T47D (cell line): ENCODE data around the gene ANXA2R.
"Not testable (repeated sequence)": the region's sequence is repeated elsewhere in the genome, so short reads cannot be mapped to it uniquely, and the experiment has no call there.

Experiments
- DNase-seq, 2 experiments: peaks; one replicate each; pipeline versions ENCODE4 v3.0.0 to v3.0.0-alpha.2; 2011 to 2012; ENCODE audit warnings: low read depth in 1 of 2, low spot score in 1 of 2
- JUND ChIP-seq: IDR thresholded peaks from 2 replicates; pipeline ENCODE4 v1.6.1; 2012; ENCODE audit warnings: low read depth
- in situ Hi-C: cut with HindIII; loops from 2 replicates; pipeline ENCODE4 v1.10.0; 2016; ENCODE audit warnings: low sequenced_read_pairs, low pct_unique_long_range_greater_than_20kb

ANXA2R gene

DNA sequence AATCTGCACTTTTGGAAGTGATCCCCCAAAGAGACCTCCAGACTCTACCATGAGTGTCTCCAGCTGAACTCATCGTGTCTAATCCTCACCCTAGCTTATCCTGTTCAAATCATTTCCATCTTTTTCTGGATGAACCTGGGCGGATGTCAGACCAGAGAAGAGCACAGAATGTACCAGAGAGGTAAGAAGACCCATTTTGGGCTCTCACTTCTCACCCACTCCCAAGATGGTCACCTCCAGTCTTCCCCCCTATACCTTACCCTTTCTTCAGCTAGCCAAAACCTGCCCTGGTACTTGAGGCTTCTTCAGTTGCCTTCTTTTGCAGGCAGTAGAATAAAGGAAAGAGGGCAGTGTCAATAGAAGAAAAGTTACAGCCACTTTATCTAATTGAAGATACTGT, 27.9 kb upstream of the ANXA2R start:
- in situ Hi-C loops: no loop called here
- no peak for DNase-seq
- TF ChIP-seq JUND: no peak

DNA sequence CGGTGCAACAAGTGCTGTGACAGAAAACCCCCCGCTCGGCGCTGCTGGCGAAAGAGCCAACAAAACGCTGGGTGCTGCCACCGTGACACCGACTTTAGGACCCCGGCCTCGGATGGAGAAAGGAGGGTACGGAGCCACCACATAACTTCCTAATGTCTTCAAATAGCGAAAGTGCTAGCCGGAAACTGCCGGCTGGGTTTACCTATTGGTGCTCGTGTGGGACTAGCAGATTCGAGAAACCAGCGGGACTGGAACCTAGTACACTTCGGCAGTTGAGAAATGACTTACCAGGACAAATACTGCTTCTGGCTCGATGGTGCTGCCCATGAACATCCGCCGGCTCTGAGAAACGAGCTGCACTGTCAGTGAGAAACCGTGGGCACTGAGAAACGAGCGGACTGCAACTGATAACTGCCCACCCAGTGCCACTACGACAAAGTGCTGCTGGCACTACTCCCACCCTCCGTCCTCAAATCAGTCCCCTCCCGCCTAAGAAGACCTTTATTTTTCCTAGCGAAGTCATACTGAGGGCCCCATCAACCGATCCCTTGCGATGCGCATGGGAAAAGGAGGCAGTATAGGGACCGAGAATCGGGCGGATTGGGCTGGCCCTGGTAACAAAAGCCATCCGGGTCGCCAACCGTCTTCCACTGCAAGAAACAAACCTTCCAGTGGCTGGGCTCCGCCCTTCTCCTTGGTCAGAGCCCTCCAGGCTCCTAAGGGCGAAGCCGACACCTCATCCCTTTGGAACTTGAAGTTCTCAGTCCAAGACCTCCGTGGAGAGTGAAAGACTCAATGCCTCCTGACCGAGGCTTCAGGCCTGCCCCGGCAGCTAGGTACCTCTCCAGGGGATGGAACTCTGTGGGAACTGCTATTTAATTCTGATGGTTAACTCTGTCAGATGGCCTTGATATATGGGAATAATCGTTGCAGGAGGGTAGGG, 27.0 kb upstream of the ANXA2R start:
- DNase-seq: peak in 1 of 2 experiments; percentile 96
- TF ChIP-seq JUND: no peak
- in situ Hi-C loops: no loop called here

DNA sequence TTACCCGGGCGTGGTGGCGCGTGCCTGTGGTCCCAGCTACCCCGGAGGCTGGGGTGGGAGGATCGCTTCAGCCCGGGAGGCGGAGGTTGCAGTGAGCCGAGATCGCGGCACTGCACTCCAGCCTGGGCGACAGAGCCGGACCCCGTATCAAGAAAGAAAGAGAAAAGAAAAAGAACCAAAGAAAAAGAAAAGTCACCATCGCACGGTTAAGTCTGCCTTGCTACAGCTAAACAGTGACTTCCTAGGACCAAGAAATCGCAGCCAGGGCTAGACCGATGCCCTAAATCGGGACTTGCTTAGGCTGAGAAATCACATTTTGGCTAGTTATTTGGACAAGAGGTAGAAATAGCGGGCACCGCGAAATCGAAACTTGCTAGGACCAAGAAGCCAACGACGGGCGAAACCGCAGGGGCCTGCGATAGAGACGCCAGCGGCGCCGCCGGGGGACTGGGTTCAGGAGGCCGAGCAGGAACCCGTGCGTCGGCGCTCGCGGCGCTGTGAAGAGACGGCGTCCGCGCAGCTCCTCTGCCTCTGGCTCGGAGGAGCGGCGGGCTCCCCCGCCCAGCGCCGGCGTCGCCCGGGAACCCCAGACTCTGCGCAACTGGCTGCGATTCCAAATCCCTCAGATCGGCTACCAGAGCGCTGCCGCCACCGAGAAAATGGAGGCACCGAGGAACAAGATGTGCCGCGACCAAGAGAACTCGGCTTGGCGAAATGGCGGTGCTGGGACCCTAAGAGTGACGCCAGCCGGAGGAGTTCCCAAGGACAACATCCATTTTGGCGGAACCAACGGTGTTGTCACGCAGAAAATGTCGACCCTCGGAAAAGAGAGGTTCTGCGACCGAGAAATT, 26.1 kb upstream of the ANXA2R start:
- in situ Hi-C loops: no loop called here

DNA sequence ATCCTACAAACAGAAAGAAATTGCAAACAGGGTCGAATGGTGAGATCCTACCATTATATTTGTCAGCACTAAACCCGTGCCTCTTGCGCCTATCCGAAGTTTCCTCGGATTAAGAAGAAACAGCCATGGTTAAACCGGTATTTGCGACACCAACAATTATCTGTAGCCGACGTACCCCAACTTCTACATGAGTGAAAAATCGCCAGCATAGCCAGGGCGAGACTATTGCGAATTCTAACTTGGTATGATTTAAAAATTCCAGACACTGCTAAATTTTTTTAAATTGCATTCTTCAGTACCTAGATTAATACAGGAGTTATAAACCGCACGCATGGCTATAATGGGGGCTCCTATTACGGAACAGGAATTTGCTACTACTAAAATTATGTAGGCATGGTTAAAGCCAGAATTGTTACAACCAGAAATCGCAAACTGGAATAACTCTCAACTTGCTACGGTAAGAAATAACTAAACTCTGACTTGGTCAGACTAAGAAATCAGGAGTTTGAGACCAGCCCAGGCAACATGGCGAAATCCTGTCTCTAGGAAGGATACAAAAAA, 25.3 kb upstream of the ANXA2R start:
- DNase-seq: peak in 1 of 2 experiments; percentile 40
- no peak for TF ChIP-seq JUND
- in situ Hi-C loops: no loop called here

More for the DNA sequence above, 26.1 kb upstream of the ANXA2R start:
- TF ChIP-seq JUND: no peak
- peak in 1 of 2 experiments; percentile 73 for DNase-seq

DNA sequence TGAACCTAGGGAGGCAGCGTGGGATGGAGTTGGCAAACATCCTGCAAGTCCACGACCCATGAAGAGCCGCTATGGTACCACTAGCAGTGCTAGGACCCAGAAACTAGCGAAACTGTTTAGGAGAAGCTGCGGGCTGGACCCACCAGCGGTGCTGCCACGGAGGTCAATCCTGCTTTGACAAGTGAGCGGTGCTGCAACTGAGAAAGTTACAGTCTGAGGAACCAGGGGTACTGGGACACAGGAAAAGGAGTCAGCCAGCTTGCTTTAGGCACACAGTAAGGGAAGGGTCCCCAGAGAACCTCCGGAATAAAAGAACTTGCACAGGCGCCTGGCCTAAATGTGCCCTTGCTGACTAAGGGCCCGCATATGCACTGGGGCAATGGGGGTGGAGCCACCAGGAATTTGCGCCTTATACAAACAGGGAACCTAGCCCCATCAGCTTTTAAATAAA, 23.6 kb upstream of the ANXA2R start:
- no peak for DNase-seq
- in situ Hi-C loops: no loop called here

DNA sequence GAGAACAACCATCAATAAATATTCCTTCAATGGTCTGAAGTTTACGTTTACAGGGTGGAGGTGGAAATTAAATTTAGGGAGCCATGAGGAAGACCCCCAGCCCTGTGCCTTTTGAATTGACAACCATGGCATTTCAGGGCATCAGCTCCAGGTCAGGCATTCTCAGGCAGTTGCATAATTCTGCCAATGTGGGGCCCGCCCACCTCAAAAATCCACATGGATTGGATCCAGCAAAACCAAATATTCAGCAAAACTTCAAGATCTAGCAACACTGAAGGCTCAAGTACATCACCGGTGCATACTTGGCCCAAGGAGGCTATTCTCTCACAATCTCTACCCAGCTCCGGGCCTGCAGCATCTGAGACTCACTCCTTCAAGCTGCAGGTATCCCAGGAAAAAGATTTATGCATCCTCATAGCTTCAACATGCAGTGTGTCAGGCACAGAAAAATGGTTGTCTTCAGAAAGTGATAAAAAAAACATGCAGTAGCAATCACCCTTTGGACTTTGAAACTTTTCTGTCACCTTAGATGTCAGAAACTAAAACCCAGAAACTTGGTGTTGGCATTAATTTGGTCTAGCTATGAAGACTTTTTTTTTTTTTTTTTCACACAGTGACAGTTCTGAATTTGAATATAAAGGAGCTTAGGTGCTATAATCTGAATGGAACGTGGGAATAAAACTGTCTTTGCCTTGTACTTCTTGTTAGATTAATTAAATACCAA, 21.4 kb upstream of the ANXA2R start:
- in situ Hi-C loops: no loop called here
- TF ChIP-seq JUND: no peak
- no peak for DNase-seq

More for the DNA sequence above, 23.6 kb upstream of the ANXA2R start:
- TF ChIP-seq JUND: no peak

DNA sequence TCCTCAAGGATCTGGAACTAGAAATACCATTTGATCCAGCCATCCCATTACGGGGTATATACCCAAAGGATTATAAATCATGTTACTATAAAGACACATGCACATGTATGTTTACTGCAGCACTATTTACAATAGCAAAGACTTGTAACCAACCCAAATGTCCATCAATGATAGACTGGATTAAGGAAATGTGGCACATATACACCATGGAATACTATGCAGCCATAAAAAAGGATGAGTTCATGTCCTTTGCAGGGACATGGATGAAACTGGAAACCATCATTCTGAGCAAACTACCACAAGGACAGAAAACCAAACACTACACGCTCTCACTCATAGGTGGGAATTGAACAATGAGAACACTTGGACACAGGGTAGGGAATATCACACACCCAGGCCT, 19.9 kb upstream of the ANXA2R start:
- in situ Hi-C loops, DNase-seq: not testable (repeated sequence)

DNA sequence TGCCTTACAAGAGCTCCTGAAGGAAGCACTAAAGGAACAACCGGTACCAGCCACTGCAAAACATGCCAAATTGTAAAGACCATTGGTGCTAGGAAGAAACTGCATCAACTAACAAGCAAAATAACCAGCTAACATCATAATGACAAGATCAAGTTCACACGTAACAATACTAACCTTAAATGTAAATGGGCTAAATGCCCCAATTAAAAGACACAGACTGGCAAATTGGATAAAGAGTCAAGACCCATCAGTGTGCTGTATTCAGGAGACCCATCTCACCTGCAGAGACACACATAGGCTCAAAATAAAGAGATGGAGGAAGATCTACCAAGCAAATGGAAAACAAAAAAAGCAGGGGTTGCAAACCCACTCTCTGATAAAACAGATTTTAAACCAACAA, 15.0 kb upstream of the ANXA2R start:
- DNase-seq, in situ Hi-C loops: not testable (repeated sequence)

DNA sequence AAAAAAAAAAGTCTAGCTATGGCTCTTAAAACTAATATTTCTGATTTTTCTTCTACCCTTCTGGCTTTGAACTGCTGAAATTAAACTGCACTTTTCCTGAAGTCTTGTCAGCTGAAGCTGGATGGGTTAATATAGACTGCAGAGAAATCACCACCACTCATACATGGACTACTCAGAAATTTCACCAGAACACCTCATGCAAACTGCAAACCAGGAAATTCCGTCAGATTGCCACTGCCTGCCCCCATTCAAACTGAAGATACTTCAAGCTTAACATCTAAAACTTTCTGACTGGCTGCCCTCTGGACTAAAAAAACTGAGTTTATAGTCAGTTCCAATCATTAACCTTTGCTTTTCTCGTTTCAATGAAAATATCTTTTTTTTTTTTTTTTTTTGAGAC, 11.6 kb upstream of the ANXA2R start:
- in situ Hi-C loops: no loop called here
- no peak for DNase-seq
- TF ChIP-seq JUND: no peak

DNA sequence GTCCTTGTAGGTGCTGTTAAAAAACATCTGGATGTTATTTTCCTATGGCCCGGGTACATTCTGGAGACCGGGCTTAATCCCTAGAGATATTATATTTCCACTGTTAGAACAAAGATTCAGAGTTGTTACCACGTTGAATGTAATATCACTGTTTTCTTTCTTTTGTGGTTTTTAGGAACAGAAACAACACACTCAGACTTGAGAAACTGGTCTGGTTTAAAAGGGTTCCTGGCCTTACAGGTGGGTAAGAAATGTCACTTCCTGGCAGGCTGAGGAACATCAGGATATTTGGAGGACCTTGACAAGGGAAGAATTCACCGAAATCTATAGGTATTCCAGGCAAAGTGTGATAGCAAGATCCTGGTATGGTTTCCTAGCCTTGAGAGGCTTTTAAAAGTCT, 10.3 kb upstream of the ANXA2R start:
- TF ChIP-seq JUND: no peak
- in situ Hi-C loops: no loop called here

DNA sequence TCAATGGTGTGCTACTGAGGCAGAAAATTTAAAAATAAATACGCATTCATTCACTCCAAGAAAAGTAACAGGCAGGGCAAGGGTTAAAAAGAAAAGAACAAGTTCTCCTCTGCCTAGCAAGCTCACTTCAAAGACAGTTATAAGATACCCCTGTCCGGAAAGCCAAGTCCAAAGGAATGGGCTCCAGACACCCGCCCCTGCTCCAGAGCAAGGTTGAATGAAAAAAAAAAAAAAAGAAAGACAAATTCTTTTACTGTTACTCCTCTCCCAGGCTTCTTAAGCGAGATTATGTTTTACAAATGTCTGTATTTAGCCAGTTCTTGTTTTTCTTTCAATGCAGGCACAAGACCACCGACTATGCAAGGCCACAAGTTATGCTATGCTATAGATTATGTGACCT, 9.1 kb upstream of the ANXA2R start:
- TF ChIP-seq JUND: no peak
- no peak for DNase-seq
- in situ Hi-C loops: no loop called here

More for the DNA sequence above, 10.3 kb upstream of the ANXA2R start:
- DNase-seq: no peak

DNA sequence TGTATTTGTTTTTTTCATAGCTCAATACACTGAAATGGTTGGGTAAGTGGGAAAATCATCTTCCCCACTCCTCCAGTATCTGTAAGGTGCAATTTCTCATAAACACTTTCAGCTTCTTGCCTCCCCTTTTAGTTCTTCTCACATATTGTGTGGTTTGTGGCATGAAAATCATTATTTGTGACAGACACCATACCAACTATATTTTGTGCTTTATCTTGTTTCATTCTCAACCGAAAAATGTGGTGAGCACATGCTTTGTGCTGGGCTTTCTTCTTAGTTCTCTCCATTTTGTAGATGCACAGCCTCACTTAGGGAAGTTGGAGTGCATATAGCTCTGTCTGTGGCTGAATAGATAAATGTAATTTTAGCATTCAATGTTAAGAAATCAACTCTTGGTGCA, 6.4 kb upstream of the ANXA2R start:
- TF ChIP-seq JUND: no peak

More for the DNA sequence above, 6.4 kb upstream of the ANXA2R start:
- DNase-seq: no peak
- in situ Hi-C loops: no loop called here
